Gastrocnemius medialis (tissue), 4 donors: ENCODE data around the gene LIN7C. TPM values are rescaled to one million over a fixed set of nuclear protein-coding genes. Genes with fewer than 3 reads are reported as not detected.

ENCODE experiments used
- ATAC-seq, 2 donors: fragments of 150-250 bp; one replicate each; pipeline ENCODE4 v1.9.1; 2016
- DNase-seq, 2 donors: peaks; one replicate each; pipeline ENCODE4 v3.0.0-alpha.2; 2019
- H3K27ac ChIP-seq, 4 donors: fragments of 200-600 bp; sonication (generic); 1 replicate in 1 of 4; 2 replicates in 3 of 4; pipeline ENCODE4 v1.5.1; 2016 to 2018; ENCODE audit warnings: mild to moderate bottlenecking in 2 of 4, moderate library complexity in 1 of 4
- H3K27me3 ChIP-seq, 3 donors: fragments of 200-600 bp; sonication (generic) in 2 of 3; 1 replicate in 1 of 3; 2 replicates in 2 of 3; pipeline versions ENCODE4 v1.5.1 to v1.6.0; 2016 to 2019; ENCODE audit warnings: mild to moderate bottlenecking in 1 of 3, moderate library complexity in 1 of 3
- H3K36me3 ChIP-seq, 2 donors: fragments of 200-600 bp; sonication (generic) in 1 of 2; one replicate each; pipeline ENCODE4 v1.5.1; 2017 to 2018
- H3K4me1 ChIP-seq, 2 donors: fragments of 200-600 bp; sonication (generic) in 1 of 2; one replicate each; pipeline ENCODE4 v1.5.1; 2016 to 2017; ENCODE audit warnings: mild to moderate bottlenecking in 2 of 2
- H3K4me3 ChIP-seq, 4 donors: fragments of 200-600 bp; sonication (generic) in 3 of 4; 1 replicate in 1 of 4; 2 replicates in 3 of 4; pipeline ENCODE4 v1.5.1; 2016 to 2019; ENCODE audit warnings: mild to moderate bottlenecking in 2 of 4
- H3K9me3 ChIP-seq, 3 donors: fragments of 200-600 bp; sonication (generic) in 2 of 3; 1 replicate in 1 of 3; 2 replicates in 2 of 3; pipeline ENCODE4 v1.5.1; 2016 to 2019
- POLR2A ChIP-seq, 2 donors: fragments of 450-650 bp; IDR thresholded peaks; one replicate each; pipeline ENCODE4 v1.6.1; 2017; ENCODE audit warnings: antibody characterized with exemption in 2 of 2, mild to moderate bottlenecking in 2 of 2, moderate library complexity in 2 of 2
- in situ Hi-C, 4 donors: fragments of 200-750 bp; cut with MboI; loops; one replicate each; pipeline versions ENCODE4 v1.15.0 to v1.8.0; 2017; ENCODE audit warnings: low sequenced_read_pairs in 4 of 4
- intact Hi-C: fragments of 100-400 bp; cut with DNase I; formaldehyde crosslinking; loops from one replicate; pipeline ENCODE4 v1.15.1; 2023; ENCODE audit warnings: low total_unique reads
- total RNA-seq, 4 donors: library from RNA; depleted of rRNA; stranded (reverse); fragments of >200 nt; gene quantifications; one replicate each; pipeline versions ENCODE4 v1.1.0 to v1.2.3, GENCODE V29; 2016
- TF ChIP-seq, protein P1 (sequence below), 5 experiments: fragments of 450-650 bp in 3 of 5; fragments of 200-600 bp in 2 of 5; sonication (generic) in 2 of 5; IDR thresholded peaks in 4 of 5; conservative IDR thresholded peaks in 1 of 5; 1 replicate in 4 of 5; 2 replicates in 1 of 5; pipeline ENCODE4 v1.5.1; 2016 to 2019; ENCODE audit warnings: antibody characterized with exemption in 5 of 5, mild to moderate bottlenecking in 3 of 5, moderate library complexity in 3 of 5

The LIN7C gene
- total RNA-seq, 4 donors from 2014 or later: 10.6 to 22.8 (median 13.8) TPM

DNA sequence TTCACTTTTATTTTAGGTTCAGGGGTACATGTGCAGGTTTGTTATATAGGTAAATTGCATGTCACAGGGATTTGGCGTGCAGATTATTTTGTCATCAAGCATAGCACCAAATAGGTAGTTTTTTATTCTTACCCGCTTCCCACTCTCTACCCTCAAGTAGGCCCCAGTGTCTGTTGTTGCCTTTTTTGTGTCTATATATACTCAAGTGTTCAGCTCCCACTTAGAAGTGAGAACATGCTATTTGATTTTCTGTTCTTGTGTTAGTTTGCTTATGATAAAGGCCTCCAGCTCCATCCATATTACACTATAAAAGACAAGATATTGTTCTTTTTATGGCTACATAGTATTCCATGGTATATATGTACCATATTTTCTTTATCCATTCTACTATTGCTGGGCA lies 28.5 kb upstream of the LIN7C start:
- Histone ChIP-seq H3K4me1 (no peaks in the 10 kb centered on the region), H3K27ac (no peak overlapping the region), H3K4me3 (no peak overlapping the region), H3K9me3 (no peaks in the 10 kb centered on the region), H3K27me3 (no peaks in the 10 kb centered on the region), H3K36me3 (no peaks in the 10 kb centered on the region)
- no peak for DNase-seq
- in situ Hi-C loops: no loop called here
- no peak for TF ChIP-seq POLR2A (IDR thresholded peaks at IDR 0.05)
- TF ChIP-seq, protein P1, sequence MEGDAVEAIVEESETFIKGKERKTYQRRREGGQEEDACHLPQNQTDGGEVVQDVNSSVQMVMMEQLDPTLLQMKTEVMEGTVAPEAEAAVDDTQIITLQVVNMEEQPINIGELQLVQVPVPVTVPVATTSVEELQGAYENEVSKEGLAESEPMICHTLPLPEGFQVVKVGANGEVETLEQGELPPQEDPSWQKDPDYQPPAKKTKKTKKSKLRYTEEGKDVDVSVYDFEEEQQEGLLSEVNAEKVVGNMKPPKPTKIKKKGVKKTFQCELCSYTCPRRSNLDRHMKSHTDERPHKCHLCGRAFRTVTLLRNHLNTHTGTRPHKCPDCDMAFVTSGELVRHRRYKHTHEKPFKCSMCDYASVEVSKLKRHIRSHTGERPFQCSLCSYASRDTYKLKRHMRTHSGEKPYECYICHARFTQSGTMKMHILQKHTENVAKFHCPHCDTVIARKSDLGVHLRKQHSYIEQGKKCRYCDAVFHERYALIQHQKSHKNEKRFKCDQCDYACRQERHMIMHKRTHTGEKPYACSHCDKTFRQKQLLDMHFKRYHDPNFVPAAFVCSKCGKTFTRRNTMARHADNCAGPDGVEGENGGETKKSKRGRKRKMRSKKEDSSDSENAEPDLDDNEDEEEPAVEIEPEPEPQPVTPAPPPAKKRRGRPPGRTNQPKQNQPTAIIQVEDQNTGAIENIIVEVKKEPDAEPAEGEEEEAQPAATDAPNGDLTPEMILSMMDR (IDR thresholded peaks at IDR 0.05 in 4 of 5, conservative IDR thresholded peaks at IDR 0.05 in 1 of 5): no peak
- ATAC-seq: no peak
- intact Hi-C loops: no loop called here

DNA sequence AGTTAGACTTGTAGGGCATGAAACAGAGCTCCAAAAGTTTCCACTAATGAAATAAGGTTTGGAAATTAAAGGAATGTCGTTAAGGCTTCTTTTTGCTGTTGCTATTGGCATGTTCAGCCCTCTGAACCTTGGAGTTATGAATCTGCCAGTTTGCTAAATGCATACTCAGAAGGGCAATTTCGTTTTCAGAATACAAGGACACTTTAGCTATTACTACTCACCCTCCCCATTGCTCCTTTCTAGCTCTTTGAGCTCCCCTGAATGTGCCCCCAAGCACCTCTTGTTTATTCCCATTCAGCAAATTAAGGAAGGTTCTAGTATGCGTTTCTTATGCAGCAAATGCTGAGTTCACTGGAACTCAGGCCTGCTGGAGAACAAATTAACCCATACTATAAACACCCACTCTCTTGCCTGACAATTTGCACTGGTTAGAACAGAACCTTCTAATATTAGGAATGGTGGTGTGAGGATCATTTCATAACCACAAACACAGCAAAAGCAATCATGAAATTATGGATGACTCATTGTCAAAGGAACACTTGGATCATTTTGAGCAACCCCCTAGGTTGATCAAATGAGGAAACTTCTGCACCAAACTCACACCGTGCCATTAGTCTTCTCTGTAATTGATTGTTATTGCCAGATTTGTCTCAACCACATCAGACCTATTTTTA lies 26.2 kb upstream of the LIN7C start:
- no peaks in the 10 kb centered on the region for H3K4me1 ChIP-seq
- H3K9me3 ChIP-seq: no peaks in the 10 kb centered on the region
- H3K27ac ChIP-seq: no peak overlapping the region
- ATAC-seq (no peak), DNase-seq (no peak)
- intact Hi-C loops: no loop called here
- no peaks in the 10 kb centered on the region for H3K27me3 ChIP-seq
- no peak overlapping the region for H3K4me3 ChIP-seq
- TF ChIP-seq, protein P1 (IDR thresholded peaks at IDR 0.05 in 4 of 5, conservative IDR thresholded peaks at IDR 0.05 in 1 of 5): no peak
- TF ChIP-seq POLR2A (IDR thresholded peaks at IDR 0.05): no peak
- no peaks in the 10 kb centered on the region for H3K36me3 ChIP-seq
- in situ Hi-C loops: no loop called here

DNA sequence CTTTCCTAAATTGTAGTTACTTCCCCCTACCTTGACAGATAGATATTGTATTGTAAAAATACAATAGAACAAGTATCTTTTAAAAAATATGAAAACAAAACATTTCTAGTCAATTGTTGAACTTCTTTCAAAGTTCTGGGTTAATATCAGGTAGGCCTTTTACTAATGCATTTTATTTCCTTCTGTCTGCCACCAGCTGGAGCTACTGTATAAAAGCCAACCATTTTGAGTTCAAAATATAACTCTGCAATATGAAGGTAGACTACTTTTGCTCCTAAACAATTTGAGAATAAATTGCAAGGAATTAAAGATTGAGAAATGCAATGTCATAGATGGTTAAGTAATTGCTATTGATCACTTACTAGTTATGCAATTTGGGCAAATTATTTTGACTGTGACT lies 22.1 kb upstream of the LIN7C start:
- in situ Hi-C loops: no loop called here

DNA sequence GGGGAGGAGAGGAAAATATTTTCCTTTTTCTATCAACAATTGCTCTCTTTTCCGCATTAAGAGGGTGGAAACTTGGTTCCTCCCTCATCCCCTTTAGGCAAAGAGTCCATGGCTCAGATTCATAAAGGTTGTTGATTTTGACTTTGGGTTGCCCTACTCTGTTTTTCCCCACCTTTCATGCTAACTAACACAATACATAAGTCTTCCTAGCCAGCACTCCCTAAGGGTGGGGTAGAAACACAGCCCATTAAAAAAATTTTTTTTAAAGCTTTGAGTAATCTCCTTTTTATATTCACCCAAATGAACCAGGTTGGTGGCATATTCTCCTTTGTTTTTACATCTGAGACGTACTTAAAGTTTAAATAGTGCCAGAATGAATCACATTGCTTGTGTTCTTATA lies 20.0 kb upstream of the LIN7C start:
- Histone ChIP-seq H3K4me1 (no peaks in the 10 kb centered on the region), H3K4me3 (no peak overlapping the region), H3K36me3 (no peaks in the 10 kb centered on the region), H3K9me3 (no peaks in the 10 kb centered on the region), H3K27ac (no peak overlapping the region), H3K27me3 (no peaks in the 10 kb centered on the region)
- TF ChIP-seq, protein P1 (IDR thresholded peaks at IDR 0.05 in 4 of 5, conservative IDR thresholded peaks at IDR 0.05 in 1 of 5): no peak
- no peak for TF ChIP-seq POLR2A (IDR thresholded peaks at IDR 0.05)
- intact Hi-C loops: no loop called here
- in situ Hi-C loops: no loop called here
- no peak for DNase-seq
- no peak for ATAC-seq

More for the DNA sequence above, 22.1 kb upstream of the LIN7C start:
- Histone ChIP-seq H3K27ac (no peak overlapping the region), H3K9me3 (no peaks in the 10 kb centered on the region), H3K36me3 (no peaks in the 10 kb centered on the region), H3K4me1 (no peaks in the 10 kb centered on the region), H3K4me3 (no peak overlapping the region), H3K27me3 (no peaks in the 10 kb centered on the region)
- ATAC-seq (no peak), DNase-seq (no peak)
- intact Hi-C loops: no loop called here
- TF ChIP-seq POLR2A (IDR thresholded peaks at IDR 0.05): no peak
- TF ChIP-seq, protein P1 (IDR thresholded peaks at IDR 0.05 in 4 of 5, conservative IDR thresholded peaks at IDR 0.05 in 1 of 5): no peak
